SK-N-SH treated with all-trans-retinoic acid at 6 μM for 48 hours (cell line): Measurements from ENCODE around the gene SLC17A4.

Experiments used
- ATAC-seq: fragments of 200-7000 bp; cut with Tn5 transposase; 3 replicates; pipeline ENCODE4 v1.9.1; 2020; ENCODE audit warnings: mild to moderate bottlenecking, moderate library complexity
- ARNTL ChIP-seq: fragments of 450-650 bp; formaldehyde crosslinking; IDR thresholded peaks from 2 replicates; pipeline ENCODE4 v1.5.0; 2020; ENCODE audit warnings: low read depth, mild to moderate bottlenecking, moderate library complexity, borderline replicate concordance
- BACH2 ChIP-seq: fragments of 250-450 bp; sonication (Bioruptor Pico); IDR thresholded peaks from 2 replicates; pipeline ENCODE4 v1.9.0; 2021; ENCODE audit warnings: mild to moderate bottlenecking, borderline replicate concordance
- CSDC2 ChIP-seq: fragments of 250-450 bp; sonication (Bioruptor Pico); IDR thresholded peaks from 2 replicates; pipeline ENCODE4 v1.5.0; 2020; ENCODE audit warnings: mild to moderate bottlenecking, moderate library complexity
- ESRRG ChIP-seq: fragments of 250-450 bp; sonication (Bioruptor Pico); IDR thresholded peaks from 2 replicates; pipeline ENCODE4 v1.6.1; 2021; ENCODE audit warnings: mild to moderate bottlenecking
- GLIS3 ChIP-seq: fragments of 250-450 bp; sonication (Bioruptor Pico); IDR thresholded peaks from 2 replicates; pipeline ENCODE4 v1.5.0; 2020; ENCODE audit warnings: mild to moderate bottlenecking, moderate library complexity
- ISL1 ChIP-seq: fragments of 250-450 bp; sonication (Bioruptor Pico); IDR thresholded peaks from 2 replicates; pipeline ENCODE4 v2.1.2; 2022; ENCODE audit warnings: mild to moderate bottlenecking, moderate library complexity
- OSR1 ChIP-seq: fragments of 250-450 bp; sonication (Bioruptor Pico); IDR thresholded peaks from 2 replicates; pipeline ENCODE4 v1.8.0; 2022; ENCODE audit warnings: moderate library complexity, mild to moderate bottlenecking, inconsistent platforms
- POU6F1 ChIP-seq: fragments of 250-450 bp; sonication (Bioruptor Pico); IDR thresholded peaks from 2 replicates; pipeline ENCODE4 v1.8.0; 2021; ENCODE audit warnings: low read depth, mild to moderate bottlenecking, moderate library complexity, borderline replicate concordance
- PPARA ChIP-seq: fragments of 250-450 bp; sonication (Bioruptor Pico); IDR thresholded peaks from 2 replicates; pipeline ENCODE4 v1.5.0; 2020; ENCODE audit warnings: mild to moderate bottlenecking, borderline replicate concordance
- RARB ChIP-seq: fragments of 250-450 bp; sonication (Bioruptor Pico); IDR thresholded peaks from 2 replicates; pipeline ENCODE4 v1.8.0; 2021; ENCODE audit warnings: mild to moderate bottlenecking, moderate library complexity
- SNAI2 ChIP-seq: fragments of 250-450 bp; sonication (Bioruptor Pico); IDR thresholded peaks from 2 replicates; pipeline ENCODE4 v1.5.0; 2020; ENCODE audit warnings: mild to moderate bottlenecking, moderate library complexity
- TCF4 ChIP-seq: fragments of 250-450 bp; sonication (Bioruptor Pico); IDR thresholded peaks from 2 replicates; pipeline ENCODE4 v1.8.0; 2021; ENCODE audit warnings: mild to moderate bottlenecking, moderate library complexity, borderline replicate concordance
- TOX ChIP-seq: fragments of 250-450 bp; sonication (Bioruptor Pico); IDR thresholded peaks from 2 replicates; pipeline ENCODE4 v1.8.0; 2021; ENCODE audit warnings: mild to moderate bottlenecking, moderate library complexity, borderline replicate concordance
- ZC3H10 ChIP-seq: fragments of 250-450 bp; sonication (Bioruptor Pico); IDR thresholded peaks from 2 replicates; pipeline ENCODE4 v1.5.1; 2021; ENCODE audit warnings: mild to moderate bottlenecking, moderate library complexity
- ZFP3 ChIP-seq: fragments of 250-450 bp; sonication (Bioruptor Pico); IDR thresholded peaks from 2 replicates; pipeline ENCODE4 v1.5.0; 2020; ENCODE audit warnings: mild to moderate bottlenecking, moderate library complexity
- ZFP30 ChIP-seq: fragments of 450-650 bp; formaldehyde crosslinking; IDR thresholded peaks from 2 replicates; pipeline ENCODE4 v1.5.0; 2022; ENCODE audit warnings: mild to moderate bottlenecking, moderate library complexity
- ZNF565 ChIP-seq: fragments of 450-650 bp; formaldehyde crosslinking; conservative IDR thresholded peaks from 2 replicates; pipeline ENCODE4 v1.5.0; 2020; ENCODE audit warnings: low read depth, mild to moderate bottlenecking, moderate library complexity
- ZNF70 ChIP-seq: fragments of 450-650 bp; formaldehyde crosslinking; IDR thresholded peaks from 2 replicates; pipeline ENCODE4 v1.5.0; 2020; ENCODE audit warnings: mild to moderate bottlenecking, moderate library complexity
- ZNF8 ChIP-seq: fragments of 450-650 bp; formaldehyde crosslinking; IDR thresholded peaks from 2 replicates; pipeline ENCODE4 v1.5.0; 2020; ENCODE audit warnings: mild to moderate bottlenecking, moderate library complexity
- TF ChIP-seq, protein P1 (sequence below): fragments of 250-450 bp; sonication (Bioruptor Pico); IDR thresholded peaks from 2 replicates; pipeline ENCODE4 v1.5.1; 2020; ENCODE audit warnings: low read depth, mild to moderate bottlenecking, moderate library complexity
- TF ChIP-seq, protein P2 (sequence below): fragments of 250-450 bp; sonication (Bioruptor Pico); IDR thresholded peaks from 2 replicates; pipeline ENCODE4 v1.8.0; 2020; ENCODE audit warnings: mild to moderate bottlenecking, moderate library complexity, borderline replicate concordance

Gene SLC17A4, protein sequence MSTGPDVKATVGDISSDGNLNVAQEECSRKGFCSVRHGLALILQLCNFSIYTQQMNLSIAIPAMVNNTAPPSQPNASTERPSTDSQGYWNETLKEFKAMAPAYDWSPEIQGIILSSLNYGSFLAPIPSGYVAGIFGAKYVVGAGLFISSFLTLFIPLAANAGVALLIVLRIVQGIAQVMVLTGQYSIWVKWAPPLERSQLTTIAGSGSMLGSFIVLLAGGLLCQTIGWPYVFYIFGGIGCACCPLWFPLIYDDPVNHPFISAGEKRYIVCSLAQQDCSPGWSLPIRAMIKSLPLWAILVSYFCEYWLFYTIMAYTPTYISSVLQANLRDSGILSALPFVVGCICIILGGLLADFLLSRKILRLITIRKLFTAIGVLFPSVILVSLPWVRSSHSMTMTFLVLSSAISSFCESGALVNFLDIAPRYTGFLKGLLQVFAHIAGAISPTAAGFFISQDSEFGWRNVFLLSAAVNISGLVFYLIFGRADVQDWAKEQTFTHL

GRCh38 chr6:25754535-25754934, at the start of gene SLC17A4:
Gene SLC17A4, plus strand, starts transcription at chr6:25754742. Its CDS starts 7,221 bp downstream, at chr6:25761963.
- ATAC-seq = no peak
- TF ChIP-seq POU6F1 (CRISPR knock-in tag) (no peak), TCF4 (CRISPR knock-in tag) (no peak), BACH2 (CRISPR knock-in tag) (no peak), ZNF8 (CRISPR knock-in tag) (no peak), OSR1 (CRISPR knock-in tag) (no peak), CSDC2 (no peak), ISL1 (CRISPR knock-in tag) (no peak), ZC3H10 (no peak), ARNTL (CRISPR knock-in tag) (no peak), ZNF565 (CRISPR knock-in tag) (no peak), ZNF70 (CRISPR knock-in tag) (no peak), PPARA (CRISPR knock-in tag) (no peak), SNAI2 (CRISPR knock-in tag) (no peak), RARB (CRISPR knock-in tag) (no peak)
- TF ChIP-seq, protein P1, sequence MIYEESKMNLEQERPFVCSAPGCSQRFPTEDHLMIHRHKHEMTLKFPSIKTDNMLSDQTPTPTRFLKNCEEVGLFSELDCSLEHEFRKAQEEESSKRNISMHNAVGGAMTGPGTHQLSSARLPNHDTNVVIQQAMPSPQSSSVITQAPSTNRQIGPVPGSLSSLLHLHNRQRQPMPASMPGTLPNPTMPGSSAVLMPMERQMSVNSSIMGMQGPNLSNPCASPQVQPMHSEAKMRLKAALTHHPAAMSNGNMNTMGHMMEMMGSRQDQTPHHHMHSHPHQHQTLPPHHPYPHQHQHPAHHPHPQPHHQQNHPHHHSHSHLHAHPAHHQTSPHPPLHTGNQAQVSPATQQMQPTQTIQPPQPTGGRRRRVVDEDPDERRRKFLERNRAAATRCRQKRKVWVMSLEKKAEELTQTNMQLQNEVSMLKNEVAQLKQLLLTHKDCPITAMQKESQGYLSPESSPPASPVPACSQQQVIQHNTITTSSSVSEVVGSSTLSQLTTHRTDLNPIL (CRISPR knock-in tag) = no peak

GRCh38 chr6:25706314-25707014, 48.1 kb upstream of the SLC17A4 start:
- no peak for ATAC-seq
- TF ChIP-seq ESRRG (CRISPR knock-in tag) = no peak
- TF ChIP-seq ZFP30 (CRISPR knock-in tag) = no peak
- no peak for TF ChIP-seq PPARA (CRISPR knock-in tag)
- TF ChIP-seq GLIS3 (CRISPR knock-in tag) = no peak
- no peak for TF ChIP-seq BACH2 (CRISPR knock-in tag)
- no peak for TF ChIP-seq OSR1 (CRISPR knock-in tag)
- TF ChIP-seq ARNTL (CRISPR knock-in tag) = no peak
- TF ChIP-seq, protein P2, sequence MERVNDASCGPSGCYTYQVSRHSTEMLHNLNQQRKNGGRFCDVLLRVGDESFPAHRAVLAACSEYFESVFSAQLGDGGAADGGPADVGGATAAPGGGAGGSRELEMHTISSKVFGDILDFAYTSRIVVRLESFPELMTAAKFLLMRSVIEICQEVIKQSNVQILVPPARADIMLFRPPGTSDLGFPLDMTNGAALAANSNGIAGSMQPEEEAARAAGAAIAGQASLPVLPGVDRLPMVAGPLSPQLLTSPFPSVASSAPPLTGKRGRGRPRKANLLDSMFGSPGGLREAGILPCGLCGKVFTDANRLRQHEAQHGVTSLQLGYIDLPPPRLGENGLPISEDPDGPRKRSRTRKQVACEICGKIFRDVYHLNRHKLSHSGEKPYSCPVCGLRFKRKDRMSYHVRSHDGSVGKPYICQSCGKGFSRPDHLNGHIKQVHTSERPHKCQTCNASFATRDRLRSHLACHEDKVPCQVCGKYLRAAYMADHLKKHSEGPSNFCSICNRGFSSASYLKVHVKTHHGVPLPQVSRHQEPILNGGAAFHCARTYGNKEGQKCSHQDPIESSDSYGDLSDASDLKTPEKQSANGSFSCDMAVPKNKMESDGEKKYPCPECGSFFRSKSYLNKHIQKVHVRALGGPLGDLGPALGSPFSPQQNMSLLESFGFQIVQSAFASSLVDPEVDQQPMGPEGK (CRISPR knock-in tag) = no peak
- TF ChIP-seq SNAI2 (CRISPR knock-in tag) = no peak
- TF ChIP-seq, protein P1 (CRISPR knock-in tag) = no peak

DNA sequence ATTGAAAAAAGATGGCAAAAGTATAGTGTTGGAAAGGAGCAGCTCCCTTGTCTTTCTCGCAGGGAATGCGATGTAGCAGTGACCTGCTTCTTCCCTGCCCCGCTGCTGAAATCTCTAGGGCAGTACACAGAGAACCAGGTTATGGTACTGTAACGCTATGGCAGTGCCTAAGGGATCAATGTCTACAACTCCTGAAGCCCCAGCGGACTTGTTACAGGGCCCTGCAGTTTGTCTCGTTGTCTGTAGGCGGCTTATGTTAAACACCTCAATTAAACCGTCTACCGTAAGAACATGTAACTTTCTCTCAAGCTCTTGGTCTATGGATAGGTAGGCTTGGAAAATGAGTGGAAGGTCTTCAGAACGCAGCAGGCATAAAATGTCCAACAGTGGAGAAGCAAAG, 44.8 kb upstream of the SLC17A4 start:
- ATAC-seq = no peak
- no peak for TF ChIP-seq ZNF565 (CRISPR knock-in tag)
- TF ChIP-seq, all 23 proteins: peak for 0

DNA sequence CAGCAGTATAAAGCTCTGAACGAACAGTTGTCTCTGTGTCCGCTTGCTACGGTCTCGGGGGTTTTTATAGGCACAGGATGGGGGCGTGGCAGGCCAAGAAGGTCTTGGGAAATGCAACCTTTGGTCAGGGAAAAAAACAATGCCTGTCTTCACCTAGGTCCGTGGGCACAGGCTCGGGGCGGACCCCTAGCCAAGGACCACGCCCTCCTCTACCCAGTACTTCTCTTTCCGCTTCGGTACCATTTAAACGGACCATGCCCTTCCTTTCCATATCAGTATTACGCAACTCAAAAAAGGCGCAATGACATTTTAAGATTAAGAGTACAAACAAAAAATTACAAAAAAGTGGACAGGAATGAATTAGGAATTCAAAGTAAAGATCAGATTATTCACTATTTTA, 44.3 kb upstream of the SLC17A4 start:
- ATAC-seq = no peak
- TF ChIP-seq ZC3H10 (no peak), ZFP30 (CRISPR knock-in tag) (no peak), PPARA (CRISPR knock-in tag) (no peak), TOX (no peak), CSDC2 (no peak), ZFP3 (no peak), ARNTL (CRISPR knock-in tag) (no peak), RARB (CRISPR knock-in tag) (no peak), ZNF70 (CRISPR knock-in tag) (no peak), ISL1 (CRISPR knock-in tag) (no peak)
- TF ChIP-seq, protein P2 (CRISPR knock-in tag) = no peak
- TF ChIP-seq, protein P1 (CRISPR knock-in tag) = no peak
